ENCODE results near the gene EVI5L.

EVI5L gene

DNA sequence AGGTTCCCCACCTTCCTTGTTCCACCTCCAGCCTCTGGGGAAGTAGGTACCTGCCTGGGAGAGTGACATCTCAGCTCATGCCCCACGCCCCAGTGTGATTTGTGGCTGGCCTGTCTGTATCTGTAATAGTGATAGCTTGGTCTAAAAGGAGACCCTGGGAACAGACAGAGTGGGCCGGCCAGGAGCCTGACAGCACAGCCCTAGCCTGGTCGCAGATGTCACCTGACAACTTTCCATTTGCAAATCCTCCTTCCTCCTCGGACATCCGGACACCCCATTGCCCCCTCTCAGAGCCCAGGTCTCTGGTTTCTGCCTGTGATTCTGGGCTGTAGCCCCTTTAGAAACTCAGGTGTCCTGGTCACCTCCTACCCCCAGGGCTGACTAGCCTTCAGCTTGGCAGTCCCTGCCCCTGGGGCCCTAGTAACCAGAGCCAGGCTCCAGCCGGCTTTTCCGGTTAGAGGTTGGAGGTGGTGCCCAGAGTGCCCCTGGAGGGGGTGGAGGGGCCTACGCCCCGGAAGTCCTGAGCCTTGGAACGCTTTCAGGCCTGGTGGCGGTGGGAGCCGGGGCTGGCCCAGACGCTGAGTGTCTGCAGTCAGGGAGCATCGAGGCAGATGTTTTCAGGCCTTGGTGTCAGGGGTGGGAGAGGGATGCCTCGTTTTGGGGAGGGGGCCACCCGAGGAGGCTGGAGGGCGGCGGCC is 64.7 kb downstream of the EVI5L start:
- DNase-seq (ENCODE audit: low read depth) = no peak
- TF ChIP-seq, protein P1, sequence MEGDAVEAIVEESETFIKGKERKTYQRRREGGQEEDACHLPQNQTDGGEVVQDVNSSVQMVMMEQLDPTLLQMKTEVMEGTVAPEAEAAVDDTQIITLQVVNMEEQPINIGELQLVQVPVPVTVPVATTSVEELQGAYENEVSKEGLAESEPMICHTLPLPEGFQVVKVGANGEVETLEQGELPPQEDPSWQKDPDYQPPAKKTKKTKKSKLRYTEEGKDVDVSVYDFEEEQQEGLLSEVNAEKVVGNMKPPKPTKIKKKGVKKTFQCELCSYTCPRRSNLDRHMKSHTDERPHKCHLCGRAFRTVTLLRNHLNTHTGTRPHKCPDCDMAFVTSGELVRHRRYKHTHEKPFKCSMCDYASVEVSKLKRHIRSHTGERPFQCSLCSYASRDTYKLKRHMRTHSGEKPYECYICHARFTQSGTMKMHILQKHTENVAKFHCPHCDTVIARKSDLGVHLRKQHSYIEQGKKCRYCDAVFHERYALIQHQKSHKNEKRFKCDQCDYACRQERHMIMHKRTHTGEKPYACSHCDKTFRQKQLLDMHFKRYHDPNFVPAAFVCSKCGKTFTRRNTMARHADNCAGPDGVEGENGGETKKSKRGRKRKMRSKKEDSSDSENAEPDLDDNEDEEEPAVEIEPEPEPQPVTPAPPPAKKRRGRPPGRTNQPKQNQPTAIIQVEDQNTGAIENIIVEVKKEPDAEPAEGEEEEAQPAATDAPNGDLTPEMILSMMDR (IDR thresholded peaks at IDR 0.05; ENCODE audit: control insufficient read depth, insufficient read depth, low read depth, low read length, missing control alignments) = no peak
- H3K4me3 ChIP-seq (ENCODE audit: control insufficient read depth, low read depth, low read length) = no peak overlapping the region

DNA sequence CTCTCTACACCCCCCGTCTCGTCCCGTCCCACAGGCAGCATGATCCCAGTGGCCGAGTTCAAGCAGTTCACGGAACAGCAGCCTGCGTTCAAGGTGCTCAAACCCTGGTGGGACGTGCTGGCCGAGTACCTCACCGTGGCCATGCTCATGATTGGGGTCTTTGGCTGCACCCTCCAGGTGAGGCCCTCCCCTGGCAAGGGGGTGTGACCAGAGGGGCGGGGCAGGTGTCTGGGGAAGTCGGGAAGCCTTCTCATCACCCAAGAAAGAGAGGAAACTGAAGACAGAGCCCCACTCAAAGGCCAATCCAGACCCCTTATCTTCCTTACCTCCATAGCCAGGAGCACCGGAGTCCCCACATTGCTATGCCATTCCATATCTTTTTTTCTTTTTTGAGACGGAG is 65.5 kb downstream of the EVI5L start:
- TF ChIP-seq, protein P1 (IDR thresholded peaks at IDR 0.05; ENCODE audit: control insufficient read depth, insufficient read depth, low read depth, low read length, missing control alignments) = no peak
- H3K4me3 ChIP-seq (ENCODE audit: control insufficient read depth, low read depth, low read length) = no peak overlapping the region
- no peak for DNase-seq (ENCODE audit: low read depth)

DNA sequence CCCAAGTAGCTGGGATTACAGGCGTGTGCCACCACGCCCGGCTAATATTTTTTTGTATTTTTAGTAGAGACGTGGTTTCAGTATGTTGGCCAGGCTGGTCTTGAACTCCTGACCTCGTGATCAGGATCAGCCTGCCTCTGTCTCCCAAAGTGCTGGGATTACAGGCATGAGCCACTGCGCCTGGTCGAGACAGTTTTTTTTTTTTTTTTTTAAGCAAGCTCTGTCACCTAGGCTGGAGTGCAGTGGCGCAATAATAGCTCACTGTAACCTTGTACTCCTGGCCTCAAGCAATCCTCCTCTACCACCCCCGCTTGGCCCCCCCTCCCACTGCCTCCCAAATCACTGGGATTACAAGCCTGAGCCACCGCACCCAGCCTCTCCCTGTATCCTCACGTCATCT is 67.3 kb downstream of the EVI5L start:
- DNase-seq (ENCODE audit: low read depth) = no peak
- TF ChIP-seq, protein P1 (IDR thresholded peaks at IDR 0.05; ENCODE audit: control insufficient read depth, insufficient read depth, low read depth, low read length, missing control alignments) = no peak
- H3K4me3 ChIP-seq (ENCODE audit: control insufficient read depth, low read depth, low read length) = no peak overlapping the region

DNA sequence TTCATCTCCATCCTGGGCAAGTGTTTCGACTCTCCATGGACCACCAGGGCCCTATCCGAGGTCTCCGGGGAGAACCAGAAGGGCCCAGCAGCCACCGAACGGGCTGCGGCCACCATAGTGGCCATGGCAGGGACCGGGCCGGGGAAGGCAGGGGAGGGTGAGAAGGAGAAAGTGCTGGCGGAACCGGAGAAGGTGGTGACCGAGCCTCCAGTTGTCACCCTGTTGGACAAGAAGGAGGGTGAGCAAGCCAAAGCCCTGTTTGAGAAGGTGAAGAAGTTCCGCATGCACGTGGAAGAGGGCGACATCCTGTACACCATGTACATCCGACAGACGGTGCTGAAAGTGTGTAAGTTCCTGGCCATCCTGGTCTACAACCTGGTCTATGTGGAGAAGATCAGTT is 68.9 kb downstream of the EVI5L start:
- TF ChIP-seq, protein P1 (IDR thresholded peaks at IDR 0.05; ENCODE audit: control insufficient read depth, insufficient read depth, low read depth, low read length, missing control alignments) = no peak
- DNase-seq (ENCODE audit: low read depth) = no peak
- H3K4me3 ChIP-seq (ENCODE audit: control insufficient read depth, low read depth, low read length) = no peak overlapping the region

DNA sequence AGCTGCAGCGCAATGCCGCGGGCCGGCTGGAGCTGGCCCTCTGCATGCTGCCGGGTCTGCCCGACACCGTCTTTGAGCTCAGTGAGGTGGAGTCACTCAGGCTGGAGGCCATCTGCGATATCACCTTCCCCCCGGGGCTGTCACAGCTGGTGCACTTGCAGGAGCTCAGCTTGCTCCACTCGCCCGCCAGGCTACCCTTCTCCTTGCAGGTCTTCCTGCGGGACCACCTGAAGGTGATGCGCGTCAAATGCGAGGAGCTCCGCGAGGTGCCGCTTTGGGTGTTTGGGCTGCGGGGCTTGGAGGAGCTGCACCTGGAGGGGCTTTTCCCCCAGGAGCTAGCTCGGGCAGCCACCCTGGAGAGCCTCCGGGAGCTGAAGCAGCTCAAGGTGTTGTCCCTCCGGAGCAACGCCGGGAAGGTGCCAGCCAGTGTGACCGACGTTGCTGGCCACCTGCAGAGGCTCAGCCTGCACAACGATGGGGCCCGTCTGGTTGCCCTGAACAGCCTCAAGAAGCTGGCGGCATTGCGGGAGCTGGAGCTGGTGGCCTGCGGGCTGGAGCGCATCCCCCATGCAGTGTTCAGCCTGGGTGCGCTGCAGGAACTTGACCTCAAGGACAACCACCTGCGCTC is 69.8 kb downstream of the EVI5L start:
- TF ChIP-seq, protein P1 (IDR thresholded peaks at IDR 0.05; ENCODE audit: control insufficient read depth, insufficient read depth, low read depth, low read length, missing control alignments) = no peak
- no peak overlapping the region for H3K4me3 ChIP-seq (ENCODE audit: control insufficient read depth, low read depth, low read length)
- no peak for DNase-seq (ENCODE audit: low read depth)

DNA sequence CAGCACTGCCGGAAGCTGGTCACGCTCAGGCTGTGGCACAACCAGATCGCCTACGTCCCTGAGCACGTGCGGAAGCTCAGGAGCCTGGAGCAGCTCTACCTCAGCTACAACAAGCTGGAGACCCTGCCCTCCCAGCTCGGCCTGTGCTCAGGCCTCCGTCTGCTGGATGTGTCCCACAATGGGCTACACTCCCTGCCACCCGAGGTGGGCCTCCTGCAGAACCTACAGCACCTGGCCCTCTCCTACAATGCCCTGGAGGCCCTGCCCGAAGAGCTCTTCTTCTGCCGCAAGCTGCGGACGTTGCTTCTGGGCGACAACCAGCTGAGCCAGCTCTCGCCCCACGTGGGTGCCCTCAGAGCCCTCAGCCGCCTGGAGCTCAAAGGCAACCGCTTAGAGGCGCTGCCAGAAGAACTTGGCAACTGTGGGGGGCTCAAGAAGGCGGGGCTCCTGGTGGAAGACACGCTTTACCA is 70.4 kb downstream of the EVI5L start:
- TF ChIP-seq, protein P1 (IDR thresholded peaks at IDR 0.05; ENCODE audit: control insufficient read depth, insufficient read depth, low read depth, low read length, missing control alignments) = no peak
- no peak for DNase-seq (ENCODE audit: low read depth)
- no peak overlapping the region for H3K4me3 ChIP-seq (ENCODE audit: control insufficient read depth, low read depth, low read length)

All from AG09309 (cell line).